H9 (cell line): ENCODE data around the gene ROCK2. TPM values are rescaled to one million over a fixed set of nuclear protein-coding genes. Genes with fewer than 3 reads are reported as not detected.

Source experiments
- DNase-seq: peaks from one replicate; pipeline ENCODE4 v3.0.0-alpha.2; 2017
- H2AFZ ChIP-seq: one replicate; pipeline ENCODE4 v1.6.1; 2013; ENCODE audit warnings: mild to moderate bottlenecking, low read length, control low read depth, moderate library complexity
- H2AK5ac ChIP-seq: 2 replicates; pipeline ENCODE4 v1.6.1; 2013; ENCODE audit warnings: low read length, control low read depth, mixed read lengths; ENCODE audit not compliant: insufficient read length
- H2BK120ac ChIP-seq: one replicate; pipeline ENCODE4 v1.6.1; 2013; ENCODE audit warnings: low read depth, mild to moderate bottlenecking, low read length, control low read depth, inconsistent platforms; ENCODE audit not compliant: poor library complexity, severe bottlenecking
- H2BK12ac ChIP-seq: 2 replicates; pipeline ENCODE4 v1.6.1; 2013; ENCODE audit warnings: low read length, control low read depth, mixed read lengths, low read depth; ENCODE audit not compliant: insufficient read length
- H2BK15ac ChIP-seq: 2 replicates; pipeline ENCODE4 v1.6.1; 2013; ENCODE audit warnings: low read depth, low read length, control low read depth
- H2BK20ac ChIP-seq: one replicate; pipeline ENCODE4 v1.6.1; 2013; ENCODE audit warnings: low read depth, mild to moderate bottlenecking, low read length, control low read depth, inconsistent platforms; ENCODE audit not compliant: poor library complexity, severe bottlenecking
- H2BK5ac ChIP-seq: 2 replicates; pipeline ENCODE4 v1.6.1; 2013; ENCODE audit warnings: low read length, control low read depth, mixed read lengths; ENCODE audit not compliant: insufficient read length
- H3K14ac ChIP-seq: 2 replicates; pipeline ENCODE4 v1.6.1; 2013; ENCODE audit warnings: low read length, control low read depth; ENCODE audit not compliant: insufficient read depth
- H3K18ac ChIP-seq: 2 replicates; pipeline ENCODE4 v1.6.1; 2013; ENCODE audit warnings: low read depth, mild to moderate bottlenecking, mixed read lengths, low read length, control low read depth; ENCODE audit not compliant: insufficient read length
- H3K23ac ChIP-seq: 2 replicates; pipeline ENCODE4 v1.6.1; 2013; ENCODE audit warnings: low read length, control low read depth, mixed read lengths, low read depth; ENCODE audit not compliant: insufficient read length
- H3K23me2 ChIP-seq: 2 replicates; pipeline ENCODE4 v1.6.1; 2013; ENCODE audit warnings: low read depth, mild to moderate bottlenecking, mixed read lengths, low read length, control low read depth; ENCODE audit not compliant: insufficient read length, poor library complexity, severe bottlenecking
- H3K27ac ChIP-seq: 2 replicates; pipeline ENCODE4 v1.5.1; 2013; ENCODE audit warnings: low read length, control low read depth, mixed read lengths, low read depth; ENCODE audit not compliant: insufficient read length
- H3K27me3 ChIP-seq: 2 replicates; pipeline ENCODE4 v1.6.1; 2013; ENCODE audit warnings: low read length, control low read depth, inconsistent platforms; ENCODE audit not compliant: insufficient read depth
- H3K4ac ChIP-seq: 2 replicates; pipeline ENCODE4 v1.6.1; 2013; ENCODE audit warnings: low read depth, mild to moderate bottlenecking, control low read depth, inconsistent platforms, low read length, moderate library complexity
- H3K4me1 ChIP-seq: 2 replicates; pipeline ENCODE4 v1.6.1; 2013; ENCODE audit warnings: low read length, control low read depth, inconsistent platforms; ENCODE audit not compliant: insufficient read depth
- H3K4me2 ChIP-seq: 2 replicates; pipeline ENCODE4 v1.6.1; 2013; ENCODE audit warnings: low read length, control low read depth, mixed read lengths; ENCODE audit not compliant: insufficient read length, insufficient read depth
- H3K56ac ChIP-seq: 2 replicates; pipeline ENCODE4 v1.6.1; 2013; ENCODE audit warnings: low read depth, mild to moderate bottlenecking, mixed read lengths, low read length, control low read depth; ENCODE audit not compliant: insufficient read length
- H3K79me1 ChIP-seq: 2 replicates; pipeline ENCODE4 v1.6.1; 2013; ENCODE audit warnings: low read depth, mild to moderate bottlenecking, moderate library complexity, low read length, control low read depth, inconsistent platforms; ENCODE audit not compliant: insufficient read depth, poor library complexity, severe bottlenecking
- H3K79me2 ChIP-seq: 2 replicates; pipeline ENCODE4 v1.6.1; 2013; ENCODE audit warnings: low read length, control low read depth, inconsistent platforms; ENCODE audit not compliant: insufficient read depth
- H3K9ac ChIP-seq: 2 replicates; pipeline ENCODE4 v1.6.1; 2013; ENCODE audit warnings: low read length, control low read depth, mixed read lengths; ENCODE audit not compliant: insufficient read length; ENCODE audit errors: extremely low read depth
- H3K9me3 ChIP-seq: one replicate; pipeline ENCODE4 v1.6.1; 2013; ENCODE audit warnings: low read depth, low read length, inconsistent platforms; ENCODE audit not compliant: control insufficient read depth
- H3T11ph ChIP-seq: one replicate; pipeline ENCODE4 v1.6.1; 2013; ENCODE audit warnings: mild to moderate bottlenecking, low read length, control low read depth, inconsistent platforms
- H4K20me1 ChIP-seq: one replicate; pipeline ENCODE4 v1.6.1; 2013; ENCODE audit not compliant: control insufficient read depth, insufficient read length, insufficient read depth
- H4K5ac ChIP-seq: 2 replicates; pipeline ENCODE4 v1.6.1; 2013; ENCODE audit warnings: low read depth, mild to moderate bottlenecking, mixed read lengths, low read length, control low read depth; ENCODE audit not compliant: insufficient read length
- H4K8ac ChIP-seq: replicated peaks from 2 replicates; pipeline ENCODE4 v1.6.1; 2013; ENCODE audit warnings: low read length, control low read depth, mixed read lengths, low read depth; ENCODE audit not compliant: insufficient read length
- H4K91ac ChIP-seq: 2 replicates; pipeline ENCODE4 v1.6.1; 2013; ENCODE audit warnings: low read depth, mild to moderate bottlenecking, moderate library complexity, mixed read lengths, low read length, control low read depth; ENCODE audit not compliant: insufficient read length
- H3K27ac Mint-ChIP-seq, 3 experiments: 2 replicates in 2 of 3; 3 replicates in 1 of 3; pipeline ENCODE4 v1.8.0; 2020 to 2021; ENCODE audit warnings: mixed read lengths in 3 of 3, mild to moderate bottlenecking in 1 of 3, moderate library complexity in 1 of 3
- H3K27me3 Mint-ChIP-seq: 2 replicates; pipeline ENCODE4 v1.8.0; 2021; ENCODE audit warnings: low read depth, mild to moderate bottlenecking, moderate library complexity, mixed read lengths
- H3K36me3 Mint-ChIP-seq, 3 experiments: 2 replicates in 2 of 3; 3 replicates in 1 of 3; pipeline ENCODE4 v1.8.0; 2020 to 2021; ENCODE audit warnings: low read depth in 3 of 3, mixed read lengths in 3 of 3; ENCODE audit not compliant: insufficient read depth in 1 of 3
- H3K4me1 Mint-ChIP-seq, 2 experiments: 2 replicates each; pipeline ENCODE4 v1.8.0; 2020; ENCODE audit warnings: mixed read lengths in 2 of 2
- H3K4me3 Mint-ChIP-seq, 2 experiments: 2 replicates in 1 of 2; 3 replicates in 1 of 2; pipeline ENCODE4 v1.8.0; 2020 to 2021; ENCODE audit warnings: mild to moderate bottlenecking in 2 of 2, mixed read lengths in 2 of 2, moderate library complexity in 1 of 2
- H3K9me3 Mint-ChIP-seq, 2 experiments: 2 replicates in 1 of 2; 3 replicates in 1 of 2; pipeline ENCODE4 v1.8.0; 2020; ENCODE audit warnings: mild to moderate bottlenecking in 2 of 2, mixed read lengths in 2 of 2, moderate library complexity in 1 of 2
- CTCF ChIP-seq: fragments of 200-600 bp; sonication (generic); conservative IDR thresholded peaks from 3 replicates; pipeline ENCODE4 v1.8.0; 2021; ENCODE audit warnings: antibody characterized with exemption, mild to moderate bottlenecking
- WGBS: extraction: QIAGEN DNeasy Blood & Tissue Kit; methylation state at CpG from one replicate; pipeline ENCODE4 v1.1.7; 2013; ENCODE audit warnings: missing lambda C conversion rate, low lambda C conversion rate, mixed read lengths; ENCODE audit not compliant: insufficient read length; ENCODE audit errors: extremely low coverage; 5-methylcytosine and 5-hydroxymethylcytosine counted together
- total RNA-seq: library from RNA; stranded (reverse); gene quantifications from 2 replicates; pipeline ENCODE4 v1.2.1, GENCODE V29; 2021

The ROCK2 gene
- total RNA-seq, 1 experiment from 2014 or later: 33.2 TPM

DNA sequence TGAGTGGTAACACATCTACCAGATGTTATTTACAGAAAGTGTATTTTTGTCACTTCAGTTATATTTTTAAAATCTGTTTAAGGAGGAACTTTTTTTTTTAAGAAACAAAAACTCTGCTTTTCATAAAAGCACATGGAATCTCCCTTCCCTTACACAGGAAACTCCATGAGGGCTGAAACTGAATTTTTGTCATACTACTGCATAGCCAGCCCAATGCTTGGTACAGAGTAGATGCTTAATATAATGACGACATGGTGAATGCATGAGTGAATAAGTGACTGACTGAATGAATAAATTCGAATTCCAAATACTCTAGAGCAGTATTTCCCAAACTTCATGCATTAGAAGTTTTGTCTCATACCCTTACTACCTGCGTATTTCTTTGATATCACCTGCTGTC is 86.5 kb downstream of the ROCK2 start:
- Histone ChIP-seq H2BK15ac (no peak overlapping the region), H4K20me1 (no peaks in the 10 kb centered on the region), H2AFZ (no peak overlapping the region), H3K9ac (no peak overlapping the region), H2BK12ac (no peak overlapping the region), H3K14ac (no peak overlapping the region), H3K9me3 (no peaks in the 10 kb centered on the region), H3K18ac (no peak overlapping the region), H3K56ac (no peak overlapping the region), H3T11ph (no peak overlapping the region), H3K79me1 (no peaks in the 10 kb centered on the region), H4K91ac (no peak overlapping the region), H2BK5ac (no peak overlapping the region), H3K23ac (no peak overlapping the region), H4K8ac (no peak overlapping the region), H2AK5ac (no peak overlapping the region), H2BK120ac (no peak overlapping the region), H3K23me2 (no peaks in the 10 kb centered on the region), H3K4me1 (no peaks in the 10 kb centered on the region; the same call in 1 of the 2 replicates), H3K4ac (no peak overlapping the region), H4K5ac (no peak overlapping the region), H3K4me2 (no peak overlapping the region), H2BK20ac (no peak overlapping the region), H3K79me2 (no peaks in the 10 kb centered on the region), H3K27ac (no peak overlapping the region), H3K27me3 (no peaks in the 10 kb centered on the region)
- Mint-ChIP-seq H3K27ac (no peak overlapping the region), H3K4me1 (peaks cover 6 to 9% of the 10 kb centered on the region in 2 experiments), H3K4me3 (no peak overlapping the region), H3K27me3 (no peaks in the 10 kb centered on the region), H3K9me3 (no peaks in the 10 kb centered on the region; a peak in 1 of 5 replicates), H3K36me3 (peaks cover 2 to 10% (median 2%) of the 10 kb centered on the region in 3 experiments; a peak in 6 of 7 replicates)
- DNase-seq: no peak
- WGBS: no CpG with 5 or more reads among the region's 3 CpGs
- no peak for TF ChIP-seq CTCF
